ENCODE measurements around the gene PDZD4.

- TF ChIP-seq POLR2A (IDR thresholded peaks at IDR 0.05; ENCODE audit: low read depth, low read length): no peak
- TF ChIP-seq MTA3 (IDR thresholded peaks at IDR 0.05; ENCODE audit: borderline replicate concordance, low read length): no peak
These were observed 41.9 kb upstream of the PDZD4 start for GRCh38 chrX:153871946-153872878.

Data from GM12878 (cell line).